ENCODE results near the gene AKAP11. TPM values are rescaled to one million over a fixed set of nuclear protein-coding genes. Genes with fewer than 3 reads are reported as not detected.

The AKAP11 gene
- polyA plus RNA-seq, 1 donor (not counting 4 experiments of a cell fraction or from before 2014, with no cell fraction given), result 17.4 TPM

DNA sequence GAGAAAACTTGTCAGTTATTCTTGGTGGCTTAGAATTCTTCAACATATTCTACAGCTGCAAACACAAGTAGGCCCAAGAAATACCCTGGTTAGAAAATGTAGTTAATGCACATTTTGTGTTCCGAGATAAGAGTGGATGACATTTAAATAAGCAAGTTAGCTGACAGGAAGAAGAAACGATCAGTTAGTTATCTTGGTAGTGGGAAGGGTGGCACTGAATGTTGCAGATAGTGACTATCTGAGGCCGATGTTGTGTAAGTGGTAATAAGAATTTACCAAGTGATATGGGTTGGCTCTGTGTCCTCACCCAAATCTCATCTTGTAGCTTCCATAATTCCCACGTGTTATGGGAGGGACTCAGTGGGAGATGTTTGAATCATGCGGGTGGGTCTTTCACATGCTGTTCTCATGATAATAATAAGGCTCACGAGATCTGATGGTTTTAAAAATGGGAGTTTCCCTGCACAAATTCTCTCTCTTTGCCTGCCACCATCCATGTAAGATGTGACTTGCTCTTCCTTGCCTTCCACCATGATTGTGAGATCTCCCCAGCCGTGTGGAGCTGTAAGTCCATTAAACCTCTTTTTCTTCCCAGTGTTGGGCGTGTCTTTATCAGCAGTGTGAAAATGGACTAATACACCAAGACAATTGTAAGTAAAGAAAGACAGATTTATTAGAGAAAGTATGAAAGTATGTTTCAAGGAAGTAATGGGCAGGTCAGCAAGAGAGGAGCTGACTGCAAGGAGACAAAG is 10.9 kb upstream of the AKAP11 start:
- no peak for FAIRE-seq
- no peak for DNase-seq (ENCODE audit: low read depth, low spot score)

DNA sequence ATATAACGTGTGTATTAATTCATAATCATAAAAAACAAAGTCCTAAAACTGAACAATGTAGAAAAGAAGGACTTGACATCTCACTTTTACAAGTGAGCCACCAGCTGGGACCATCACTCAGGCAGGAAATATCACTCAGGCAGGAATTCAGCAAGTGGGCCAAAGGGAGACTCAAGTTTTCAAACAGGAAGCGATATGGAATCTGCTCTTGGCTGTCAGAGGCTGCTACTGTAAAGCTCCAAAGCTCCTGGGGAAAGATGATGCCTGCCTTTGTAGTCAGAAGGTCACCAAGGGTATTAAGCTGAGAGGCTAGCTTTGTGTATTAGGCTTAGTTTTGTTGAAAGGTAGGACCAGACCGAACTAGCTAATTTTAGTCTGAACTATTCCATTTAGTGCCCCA is 5.5 kb upstream of the AKAP11 start:
- H3K4me1 ChIP-seq (ENCODE audit: control insufficient read depth, extremely low read depth, insufficient read depth, low read length), result no peaks in the 10 kb centered on the region
- H3K4me3 ChIP-seq (ENCODE audit: control insufficient read depth in 2 of 3, extremely low read depth in 1 of 3, insufficient read depth in 2 of 3, low read depth in 1 of 3, low read length in 3 of 3), result no peak overlapping the region
- H3K27me3 ChIP-seq (ENCODE audit: control insufficient read depth, extremely low read depth, insufficient read depth, low read length), result no peaks in the 10 kb centered on the region
- H4K20me1 ChIP-seq (ENCODE audit: control insufficient read depth, extremely low read depth, insufficient read depth, low read length), result no peaks in the 10 kb centered on the region
- no peak overlapping the region for H3K9ac ChIP-seq (ENCODE audit: control insufficient read depth, extremely low read depth, insufficient read depth, low read length)
- H3K36me3 ChIP-seq (ENCODE audit: control insufficient read depth in 2 of 2, extremely low read depth in 1 of 2, insufficient read depth in 2 of 2, low read length in 2 of 2), result no peaks in the 10 kb centered on the region
- TF ChIP-seq CTCF (optimal IDR thresholded peaks at IDR 0.05 in 1 of 3, IDR thresholded peaks at IDR 0.05 in 1 of 3, conservative IDR thresholded peaks at IDR 0.05 in 1 of 3; ENCODE audit: extremely low read depth in 1 of 3, insufficient read depth in 2 of 3, low read length in 3 of 3), result no peak
- no peak for TF ChIP-seq EZH2 (IDR thresholded peaks at IDR 0.05; ENCODE audit: low read length)
- no peaks in the 10 kb centered on the region for H3K79me2 ChIP-seq (ENCODE audit: control insufficient read depth, insufficient read depth, low read length)
- H3K4me2 ChIP-seq (ENCODE audit: control insufficient read depth, extremely low read depth, insufficient read depth, low read depth, low read length), result no peak overlapping the region
- dilution Hi-C loops (cut with MboI; ENCODE audit: extremely low pct_ligation_motif_present, low sequenced_read_pairs), result no loop called here
- no peak overlapping the region for H2AFZ ChIP-seq (ENCODE audit: control insufficient read depth, low read length)
- DNase-seq (ENCODE audit: low read depth, low spot score) (no peak), FAIRE-seq (no peak)
- no peak overlapping the region for H3K27ac ChIP-seq (ENCODE audit: control insufficient read depth, insufficient read depth, low read length)
- no peaks in the 10 kb centered on the region for H3K9me1 ChIP-seq (ENCODE audit: control insufficient read depth, extremely low read depth, insufficient read depth, low read length)
- H3K9me3 ChIP-seq (ENCODE audit: control insufficient read depth, low read depth, low read length), result no peaks in the 10 kb centered on the region

More for the DNA sequence above, 10.9 kb upstream of the AKAP11 start:
- Histone ChIP-seq H3K4me1 (ENCODE audit: control insufficient read depth, extremely low read depth, insufficient read depth, low read length) (peaks cover under 1% of the 10 kb centered on the region), H3K4me3 (ENCODE audit: control insufficient read depth in 2 of 3, extremely low read depth in 1 of 3, insufficient read depth in 2 of 3, low read depth in 1 of 3, low read length in 3 of 3) (no peak overlapping the region), H3K79me2 (ENCODE audit: control insufficient read depth, insufficient read depth, low read length) (no peaks in the 10 kb centered on the region), H3K36me3 (ENCODE audit: control insufficient read depth in 2 of 2, extremely low read depth in 1 of 2, insufficient read depth in 2 of 2, low read length in 2 of 2) (no peaks in the 10 kb centered on the region), H3K9me1 (ENCODE audit: control insufficient read depth, extremely low read depth, insufficient read depth, low read length) (no peaks in the 10 kb centered on the region), H3K27me3 (ENCODE audit: control insufficient read depth, extremely low read depth, insufficient read depth, low read length) (no peaks in the 10 kb centered on the region), H3K9me3 (ENCODE audit: control insufficient read depth, low read depth, low read length) (no peaks in the 10 kb centered on the region), H2AFZ (ENCODE audit: control insufficient read depth, low read length) (no peak overlapping the region), H3K4me2 (ENCODE audit: control insufficient read depth, extremely low read depth, insufficient read depth, low read depth, low read length) (no peak overlapping the region), H3K27ac (ENCODE audit: control insufficient read depth, insufficient read depth, low read length) (no peak overlapping the region), H4K20me1 (ENCODE audit: control insufficient read depth, extremely low read depth, insufficient read depth, low read length) (no peaks in the 10 kb centered on the region), H3K9ac (ENCODE audit: control insufficient read depth, extremely low read depth, insufficient read depth, low read length) (no peak overlapping the region)
- no peak for TF ChIP-seq EZH2 (IDR thresholded peaks at IDR 0.05; ENCODE audit: low read length)
- no peak for TF ChIP-seq CTCF (optimal IDR thresholded peaks at IDR 0.05 in 1 of 3, IDR thresholded peaks at IDR 0.05 in 1 of 3, conservative IDR thresholded peaks at IDR 0.05 in 1 of 3; ENCODE audit: extremely low read depth in 1 of 3, insufficient read depth in 2 of 3, low read length in 3 of 3)
- dilution Hi-C loops (cut with MboI; ENCODE audit: extremely low pct_ligation_motif_present, low sequenced_read_pairs), result no loop called here
